PC-3 (cell line): ENCODE measurements around the gene RBM12.

Experiments
- CTCF ChIP-seq: fragments of 300-600 bp; sonication (generic); conservative IDR thresholded peaks from 2 replicates; pipeline ENCODE4 v1.5.1; 2017; ENCODE audit warnings: antibody characterized with exemption, low read depth, mild to moderate bottlenecking, low read length
- EZH2 ChIP-seq: fragments of 300-600 bp; sonication (generic); IDR thresholded peaks from one replicate; pipeline ENCODE4 v1.6.1; 2017; ENCODE audit warnings: antibody characterized with exemption, mild to moderate bottlenecking, low read length; ENCODE audit not compliant: unreplicated experiment
- EZH2phosphoT487 ChIP-seq: fragments of 300-600 bp; sonication (generic); IDR thresholded peaks from 2 replicates; pipeline ENCODE4 v1.6.1; 2018; ENCODE audit warnings: mild to moderate bottlenecking, antibody characterized with exemption, low read length, borderline replicate concordance

- no peak for TF ChIP-seq CTCF
- no peak for TF ChIP-seq EZH2phosphoT487
- TF ChIP-seq EZH2: no peak
Observed at GRCh38 chr20:35606127-35606526, 58.6 kb downstream of the RBM12 start.
